Measurements from ENCODE around the gene ACVRL1.
"Not testable (repeated sequence)": the region's sequence is repeated elsewhere in the genome, so short reads cannot be mapped to it uniquely, and the experiment has no call there.

The ACVRL1 gene

GRCh38 chr12:51874486-51874885 lies 32.8 kb upstream of the ACVRL1 start:
- no peak overlapping the region for H2AFZ ChIP-seq (ENCODE audit: low read length, unreplicated experiment)
- no peaks in the 10 kb centered on the region for H3K4me1 ChIP-seq (ENCODE audit: control insufficient read depth, insufficient read depth, low read length, unreplicated experiment)
- no peak overlapping the region for H3K27ac ChIP-seq (ENCODE audit: low read depth, low read length)
- peaks cover 16% of the 10 kb centered on the region for H3K27me3 ChIP-seq (ENCODE audit: insufficient read depth, low read length)
- no peak overlapping the region for H3K4me3 ChIP-seq (ENCODE audit: low read depth, low read length)
- no peaks in the 10 kb centered on the region for H3K36me3 ChIP-seq (ENCODE audit: insufficient read depth, low read length)
- H3K79me2 ChIP-seq (ENCODE audit: control insufficient read depth, insufficient read depth, low read length, unreplicated experiment), result no peaks in the 10 kb centered on the region

- H3K79me2 ChIP-seq (ENCODE audit: control insufficient read depth, insufficient read depth, low read length, unreplicated experiment), result no peaks in the 10 kb centered on the region
- H2AFZ ChIP-seq (ENCODE audit: low read length, unreplicated experiment), result no peak overlapping the region
- H3K36me3 ChIP-seq (ENCODE audit: insufficient read depth, low read length), result no peaks in the 10 kb centered on the region
- no peaks in the 10 kb centered on the region for H3K27me3 ChIP-seq (ENCODE audit: insufficient read depth, low read length)
- no peaks in the 10 kb centered on the region for H3K4me1 ChIP-seq (ENCODE audit: control insufficient read depth, insufficient read depth, low read length, unreplicated experiment)
- no peak overlapping the region for H3K27ac ChIP-seq (ENCODE audit: low read depth, low read length)
- no peak overlapping the region for H3K4me3 ChIP-seq (ENCODE audit: low read depth, low read length)
Observed at GRCh38 chr12:51879102-51879501, 28.2 kb upstream of the ACVRL1 start.

- Histone ChIP-seq H3K27me3 (ENCODE audit: insufficient read depth, low read length) (no peaks in the 10 kb centered on the region), H2AFZ (ENCODE audit: low read length, unreplicated experiment) (no peak overlapping the region), H3K4me3 (ENCODE audit: low read depth, low read length) (no peak overlapping the region), H3K79me2 (ENCODE audit: control insufficient read depth, insufficient read depth, low read length, unreplicated experiment) (no peaks in the 10 kb centered on the region), H3K4me1 (ENCODE audit: control insufficient read depth, insufficient read depth, low read length, unreplicated experiment) (peaks cover 9% of the 10 kb centered on the region), H3K27ac (ENCODE audit: low read depth, low read length) (no peak overlapping the region), H3K36me3 (ENCODE audit: insufficient read depth, low read length) (peaks cover 5% of the 10 kb centered on the region)
Observed at GRCh38 chr12:51883295-51883694, 24.0 kb upstream of the ACVRL1 start.

- Histone ChIP-seq H2AFZ (ENCODE audit: low read length, unreplicated experiment) (no peak overlapping the region), H3K4me3 (ENCODE audit: low read depth, low read length) (no peak overlapping the region), H3K36me3 (ENCODE audit: insufficient read depth, low read length) (peaks cover 5% of the 10 kb centered on the region), H3K27ac (ENCODE audit: low read depth, low read length) (no peak overlapping the region), H3K4me1 (ENCODE audit: control insufficient read depth, insufficient read depth, low read length, unreplicated experiment) (peaks cover 9% of the 10 kb centered on the region), H3K79me2 (ENCODE audit: control insufficient read depth, insufficient read depth, low read length, unreplicated experiment) (no peaks in the 10 kb centered on the region), H3K27me3 (ENCODE audit: insufficient read depth, low read length) (no peaks in the 10 kb centered on the region)
Observed at GRCh38 chr12:51883998-51884675, 23.2 kb upstream of the ACVRL1 start.

- Histone ChIP-seq H3K4me3 (ENCODE audit: low read depth, low read length) (no peak overlapping the region), H3K27ac (ENCODE audit: low read depth, low read length) (peak overlapping the region; percentile 70; the same call in 1 of the 2 replicates), H3K79me2 (ENCODE audit: control insufficient read depth, insufficient read depth, low read length, unreplicated experiment) (no peaks in the 10 kb centered on the region), H3K27me3 (ENCODE audit: insufficient read depth, low read length) (no peaks in the 10 kb centered on the region), H3K36me3 (ENCODE audit: insufficient read depth, low read length) (peaks cover 5% of the 10 kb centered on the region), H3K4me1 (ENCODE audit: control insufficient read depth, insufficient read depth, low read length, unreplicated experiment) (peaks cover 9% of the 10 kb centered on the region), H2AFZ (ENCODE audit: low read length, unreplicated experiment) (no peak overlapping the region)
Observed at GRCh38 chr12:51884676-51885229, 22.6 kb upstream of the ACVRL1 start.

GRCh38 chr12:51885294-51886020 lies 21.8 kb upstream of the ACVRL1 start:
- not testable (repeated sequence) for H3K4me3 ChIP-seq (ENCODE audit: low read depth, low read length)

GRCh38 chr12:51886021-51886710 lies 21.1 kb upstream of the ACVRL1 start:
- H3K4me1 ChIP-seq (ENCODE audit: control insufficient read depth, insufficient read depth, low read length, unreplicated experiment), result peaks cover 9% of the 10 kb centered on the region
- peak overlapping the region; percentile 6 for H3K4me3 ChIP-seq (ENCODE audit: low read depth, low read length)
- H3K36me3 ChIP-seq (ENCODE audit: insufficient read depth, low read length), result peaks cover 5% of the 10 kb centered on the region
- no peaks in the 10 kb centered on the region for H3K27me3 ChIP-seq (ENCODE audit: insufficient read depth, low read length)
- H2AFZ ChIP-seq (ENCODE audit: low read length, unreplicated experiment), result peak overlapping the region; percentile 16
- H3K79me2 ChIP-seq (ENCODE audit: control insufficient read depth, insufficient read depth, low read length, unreplicated experiment), result no peaks in the 10 kb centered on the region
- peak overlapping the region; percentile 70 for H3K27ac ChIP-seq (ENCODE audit: low read depth, low read length)

More at GRCh38 chr12:51885294-51886020, 21.8 kb upstream of the ACVRL1 start:
- Histone ChIP-seq H2AFZ (ENCODE audit: low read length, unreplicated experiment) (peak overlapping the region; percentile 58), H3K27ac (ENCODE audit: low read depth, low read length) (peak overlapping the region; percentile 70)
- H3K4me1 ChIP-seq (ENCODE audit: control insufficient read depth, insufficient read depth, low read length, unreplicated experiment); H3K27me3 ChIP-seq (ENCODE audit: insufficient read depth, low read length); H3K79me2 ChIP-seq (ENCODE audit: control insufficient read depth, insufficient read depth, low read length, unreplicated experiment); H3K36me3 ChIP-seq (ENCODE audit: insufficient read depth, low read length): not testable (repeated sequence)

GRCh38 chr12:51887476-51888315 lies 19.6 kb upstream of the ACVRL1 start, which contains the start of gene ANKRD33:
Gene ANKRD33 (plus strand): TSS chr12:51888103. CDS start chr12:51888187, 84 bp downstream.
- H3K27me3 ChIP-seq (ENCODE audit: insufficient read depth, low read length), result no peaks in the 10 kb centered on the region
- H3K4me3 ChIP-seq (ENCODE audit: low read depth, low read length), result no peak within 1 kb of the TSS
- no peak within 1 kb of the TSS for H2AFZ ChIP-seq (ENCODE audit: low read length, unreplicated experiment)
- no peak within 1 kb of the TSS for H3K27ac ChIP-seq (ENCODE audit: low read depth, low read length)
- H3K79me2 ChIP-seq (ENCODE audit: control insufficient read depth, insufficient read depth, low read length, unreplicated experiment), result no peaks in the 10 kb centered on the region
- H3K4me1 ChIP-seq (ENCODE audit: control insufficient read depth, insufficient read depth, low read length, unreplicated experiment), result peaks cover 9% of the 10 kb centered on the region
- H3K36me3 ChIP-seq (ENCODE audit: insufficient read depth, low read length), result peaks cover 5% of the 10 kb centered on the region

- Histone ChIP-seq H2AFZ (ENCODE audit: low read length, unreplicated experiment) (no peak overlapping the region), H3K27ac (ENCODE audit: low read depth, low read length) (no peak overlapping the region), H3K79me2 (ENCODE audit: control insufficient read depth, insufficient read depth, low read length, unreplicated experiment) (no peaks in the 10 kb centered on the region), H3K27me3 (ENCODE audit: insufficient read depth, low read length) (no peaks in the 10 kb centered on the region), H3K4me3 (ENCODE audit: low read depth, low read length) (no peak overlapping the region), H3K36me3 (ENCODE audit: insufficient read depth, low read length) (peaks cover 5% of the 10 kb centered on the region), H3K4me1 (ENCODE audit: control insufficient read depth, insufficient read depth, low read length, unreplicated experiment) (peaks cover 9% of the 10 kb centered on the region)
Observed at GRCh38 chr12:51888316-51889215, 18.7 kb upstream of the ACVRL1 start.

Data from ACC112 (cell line).